ENCODE measurements around the gene COLEC12.

- TF ChIP-seq CTCF (IDR thresholded peaks at IDR 0.05) (no peak), POLR2A (IDR thresholded peaks at IDR 0.05) (no peak)
Observed at GRCh38 chr18:313931-314330, 186.6 kb downstream of the COLEC12 start.

Data from thyroid gland (tissue), 4 donors.